Liver (tissue), 3 donors: ENCODE results near the gene NTHL1.

ENCODE experiments used
- FOXA1 ChIP-seq: IDR thresholded peaks from 2 replicates; pipeline ENCODE4 v1.6.1; 2016; ENCODE audit warnings: antibody characterized with exemption
- GABPA ChIP-seq, 2 donors: IDR thresholded peaks in 1 of 2; conservative IDR thresholded peaks in 1 of 2; 2 replicates each; pipeline ENCODE4 v1.6.1; 2016; ENCODE audit warnings: antibody characterized with exemption in 2 of 2, mild to moderate bottlenecking in 1 of 2, moderate library complexity in 1 of 2
- JUND ChIP-seq, 2 donors: IDR thresholded peaks; 2 replicates each; pipeline ENCODE4 v1.6.1; 2016; ENCODE audit warnings: antibody characterized with exemption in 2 of 2
- RAD21 ChIP-seq, 2 donors: IDR thresholded peaks; 2 replicates each; pipeline ENCODE4 v1.6.1; 2016; ENCODE audit warnings: antibody characterized with exemption in 2 of 2, mild to moderate bottlenecking in 2 of 2
- RXRA ChIP-seq, 2 donors: IDR thresholded peaks; 2 replicates each; pipeline ENCODE4 v1.6.1; 2017 to 2018; ENCODE audit warnings: antibody characterized with exemption in 2 of 2, mild to moderate bottlenecking in 1 of 2
- SP1 ChIP-seq: IDR thresholded peaks from 2 replicates; pipeline ENCODE4 v1.6.1; 2018; ENCODE audit warnings: antibody characterized with exemption, mild to moderate bottlenecking
- TAF1 ChIP-seq: conservative IDR thresholded peaks from 2 replicates; pipeline ENCODE4 v1.6.1; 2016; ENCODE audit warnings: antibody characterized with exemption, mild to moderate bottlenecking
- TF ChIP-seq, protein P1 (sequence below): fragments of 150-350 bp; IDR thresholded peaks from 2 replicates; pipeline ENCODE4 v1.5.1; 2017; ENCODE audit warnings: improper control_type of control experiment, low read depth, low read length; ENCODE audit not compliant: missing input control
- TF ChIP-seq, protein P2 (sequence below): IDR thresholded peaks from 2 replicates; pipeline ENCODE4 v1.6.1; 2016; ENCODE audit warnings: antibody characterized with exemption
- TF ChIP-seq, protein P3 (sequence below): IDR thresholded peaks from 2 replicates; pipeline ENCODE4 v1.6.1; 2016; ENCODE audit warnings: antibody characterized with exemption, mild to moderate bottlenecking
- donor health status: healthy.
- donor health status: healthy.

DNA sequence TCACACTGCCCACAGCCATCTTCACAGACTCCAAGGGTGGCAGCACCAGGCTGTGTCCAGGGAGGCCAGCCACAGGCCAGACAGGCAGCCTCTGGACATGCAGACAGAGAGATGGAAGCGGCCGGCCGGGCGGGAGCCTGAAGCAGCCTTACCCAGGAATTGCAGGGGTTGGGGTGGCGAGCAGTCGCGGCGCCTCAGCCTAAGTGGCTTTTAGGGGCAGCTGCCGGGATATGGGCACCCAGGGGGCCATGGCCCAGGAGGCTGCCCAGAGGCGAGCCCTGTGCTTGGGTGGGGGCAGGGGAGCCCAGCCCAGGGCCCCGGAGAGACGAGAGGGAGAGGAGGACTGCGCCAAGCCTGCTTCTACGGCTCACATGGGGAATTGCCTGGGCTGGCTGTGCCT, 22.4 kb downstream of the NTHL1 start:
- TF ChIP-seq, protein P1, sequence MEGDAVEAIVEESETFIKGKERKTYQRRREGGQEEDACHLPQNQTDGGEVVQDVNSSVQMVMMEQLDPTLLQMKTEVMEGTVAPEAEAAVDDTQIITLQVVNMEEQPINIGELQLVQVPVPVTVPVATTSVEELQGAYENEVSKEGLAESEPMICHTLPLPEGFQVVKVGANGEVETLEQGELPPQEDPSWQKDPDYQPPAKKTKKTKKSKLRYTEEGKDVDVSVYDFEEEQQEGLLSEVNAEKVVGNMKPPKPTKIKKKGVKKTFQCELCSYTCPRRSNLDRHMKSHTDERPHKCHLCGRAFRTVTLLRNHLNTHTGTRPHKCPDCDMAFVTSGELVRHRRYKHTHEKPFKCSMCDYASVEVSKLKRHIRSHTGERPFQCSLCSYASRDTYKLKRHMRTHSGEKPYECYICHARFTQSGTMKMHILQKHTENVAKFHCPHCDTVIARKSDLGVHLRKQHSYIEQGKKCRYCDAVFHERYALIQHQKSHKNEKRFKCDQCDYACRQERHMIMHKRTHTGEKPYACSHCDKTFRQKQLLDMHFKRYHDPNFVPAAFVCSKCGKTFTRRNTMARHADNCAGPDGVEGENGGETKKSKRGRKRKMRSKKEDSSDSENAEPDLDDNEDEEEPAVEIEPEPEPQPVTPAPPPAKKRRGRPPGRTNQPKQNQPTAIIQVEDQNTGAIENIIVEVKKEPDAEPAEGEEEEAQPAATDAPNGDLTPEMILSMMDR: no peak
- no peak for TF ChIP-seq GABPA (IDR thresholded peaks at IDR 0.05 in 1 of 2, conservative IDR thresholded peaks at IDR 0.05 in 1 of 2)
- no peak for TF ChIP-seq TAF1
- TF ChIP-seq JUND (IDR thresholded peaks at IDR 0.05): no peak
- TF ChIP-seq RXRA (IDR thresholded peaks at IDR 0.05): no peak
- TF ChIP-seq, protein P2, sequence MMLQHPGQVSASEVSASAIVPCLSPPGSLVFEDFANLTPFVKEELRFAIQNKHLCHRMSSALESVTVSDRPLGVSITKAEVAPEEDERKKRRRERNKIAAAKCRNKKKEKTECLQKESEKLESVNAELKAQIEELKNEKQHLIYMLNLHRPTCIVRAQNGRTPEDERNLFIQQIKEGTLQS: no peak
- TF ChIP-seq FOXA1: no peak
- TF ChIP-seq, protein P3, sequence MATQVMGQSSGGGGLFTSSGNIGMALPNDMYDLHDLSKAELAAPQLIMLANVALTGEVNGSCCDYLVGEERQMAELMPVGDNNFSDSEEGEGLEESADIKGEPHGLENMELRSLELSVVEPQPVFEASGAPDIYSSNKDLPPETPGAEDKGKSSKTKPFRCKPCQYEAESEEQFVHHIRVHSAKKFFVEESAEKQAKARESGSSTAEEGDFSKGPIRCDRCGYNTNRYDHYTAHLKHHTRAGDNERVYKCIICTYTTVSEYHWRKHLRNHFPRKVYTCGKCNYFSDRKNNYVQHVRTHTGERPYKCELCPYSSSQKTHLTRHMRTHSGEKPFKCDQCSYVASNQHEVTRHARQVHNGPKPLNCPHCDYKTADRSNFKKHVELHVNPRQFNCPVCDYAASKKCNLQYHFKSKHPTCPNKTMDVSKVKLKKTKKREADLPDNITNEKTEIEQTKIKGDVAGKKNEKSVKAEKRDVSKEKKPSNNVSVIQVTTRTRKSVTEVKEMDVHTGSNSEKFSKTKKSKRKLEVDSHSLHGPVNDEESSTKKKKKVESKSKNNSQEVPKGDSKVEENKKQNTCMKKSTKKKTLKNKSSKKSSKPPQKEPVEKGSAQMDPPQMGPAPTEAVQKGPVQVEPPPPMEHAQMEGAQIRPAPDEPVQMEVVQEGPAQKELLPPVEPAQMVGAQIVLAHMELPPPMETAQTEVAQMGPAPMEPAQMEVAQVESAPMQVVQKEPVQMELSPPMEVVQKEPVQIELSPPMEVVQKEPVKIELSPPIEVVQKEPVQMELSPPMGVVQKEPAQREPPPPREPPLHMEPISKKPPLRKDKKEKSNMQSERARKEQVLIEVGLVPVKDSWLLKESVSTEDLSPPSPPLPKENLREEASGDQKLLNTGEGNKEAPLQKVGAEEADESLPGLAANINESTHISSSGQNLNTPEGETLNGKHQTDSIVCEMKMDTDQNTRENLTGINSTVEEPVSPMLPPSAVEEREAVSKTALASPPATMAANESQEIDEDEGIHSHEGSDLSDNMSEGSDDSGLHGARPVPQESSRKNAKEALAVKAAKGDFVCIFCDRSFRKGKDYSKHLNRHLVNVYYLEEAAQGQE: no peak
- TF ChIP-seq RAD21 (IDR thresholded peaks at IDR 0.05): no peak
- TF ChIP-seq SP1: no peak
